ENCODE results near the gene AFF3.

The AFF3 gene

DNA sequence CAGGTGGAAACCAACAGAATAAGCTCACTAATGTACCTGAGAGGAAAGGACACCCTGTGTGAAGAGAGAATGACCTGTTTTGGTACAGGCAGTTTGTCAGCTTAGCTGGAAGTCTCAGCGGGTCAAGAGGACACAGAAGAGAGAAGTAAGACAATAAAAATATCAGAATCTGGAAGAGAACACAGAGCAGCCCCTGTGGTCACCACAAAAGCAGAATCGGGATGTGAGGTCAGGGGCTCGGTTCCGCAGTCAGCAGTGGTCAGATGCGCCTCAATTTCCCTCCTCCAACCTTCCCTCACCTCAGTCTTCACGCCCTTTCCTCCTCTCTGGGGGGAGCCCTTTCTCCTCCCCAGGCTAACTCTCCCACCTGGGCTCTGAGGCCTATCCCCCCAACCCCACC, 122.9 kb downstream of the AFF3 start:
- TF ChIP-seq FOXP2 (optimal IDR thresholded peaks at IDR 0.05; ENCODE audit: borderline replicate concordance, extremely low read depth, extremely low read length, insufficient read depth) = no peak
- TF ChIP-seq POLR2AphosphoS5 (IDR thresholded peaks at IDR 0.05; ENCODE audit: low read depth, low read length) = no peak
- TF ChIP-seq, protein P1, sequence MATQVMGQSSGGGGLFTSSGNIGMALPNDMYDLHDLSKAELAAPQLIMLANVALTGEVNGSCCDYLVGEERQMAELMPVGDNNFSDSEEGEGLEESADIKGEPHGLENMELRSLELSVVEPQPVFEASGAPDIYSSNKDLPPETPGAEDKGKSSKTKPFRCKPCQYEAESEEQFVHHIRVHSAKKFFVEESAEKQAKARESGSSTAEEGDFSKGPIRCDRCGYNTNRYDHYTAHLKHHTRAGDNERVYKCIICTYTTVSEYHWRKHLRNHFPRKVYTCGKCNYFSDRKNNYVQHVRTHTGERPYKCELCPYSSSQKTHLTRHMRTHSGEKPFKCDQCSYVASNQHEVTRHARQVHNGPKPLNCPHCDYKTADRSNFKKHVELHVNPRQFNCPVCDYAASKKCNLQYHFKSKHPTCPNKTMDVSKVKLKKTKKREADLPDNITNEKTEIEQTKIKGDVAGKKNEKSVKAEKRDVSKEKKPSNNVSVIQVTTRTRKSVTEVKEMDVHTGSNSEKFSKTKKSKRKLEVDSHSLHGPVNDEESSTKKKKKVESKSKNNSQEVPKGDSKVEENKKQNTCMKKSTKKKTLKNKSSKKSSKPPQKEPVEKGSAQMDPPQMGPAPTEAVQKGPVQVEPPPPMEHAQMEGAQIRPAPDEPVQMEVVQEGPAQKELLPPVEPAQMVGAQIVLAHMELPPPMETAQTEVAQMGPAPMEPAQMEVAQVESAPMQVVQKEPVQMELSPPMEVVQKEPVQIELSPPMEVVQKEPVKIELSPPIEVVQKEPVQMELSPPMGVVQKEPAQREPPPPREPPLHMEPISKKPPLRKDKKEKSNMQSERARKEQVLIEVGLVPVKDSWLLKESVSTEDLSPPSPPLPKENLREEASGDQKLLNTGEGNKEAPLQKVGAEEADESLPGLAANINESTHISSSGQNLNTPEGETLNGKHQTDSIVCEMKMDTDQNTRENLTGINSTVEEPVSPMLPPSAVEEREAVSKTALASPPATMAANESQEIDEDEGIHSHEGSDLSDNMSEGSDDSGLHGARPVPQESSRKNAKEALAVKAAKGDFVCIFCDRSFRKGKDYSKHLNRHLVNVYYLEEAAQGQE (IDR thresholded peaks at IDR 0.05; ENCODE audit: insufficient read depth in 1 of 2, low read depth in 2 of 2, low read length in 2 of 2) = no peak
- no peak for TF ChIP-seq SIN3A (IDR thresholded peaks at IDR 0.05; ENCODE audit: borderline replicate concordance, insufficient read depth, low read length)
- TF ChIP-seq TAF1 (IDR thresholded peaks at IDR 0.05; ENCODE audit: borderline replicate concordance, insufficient read depth, low read length) = no peak

DNA sequence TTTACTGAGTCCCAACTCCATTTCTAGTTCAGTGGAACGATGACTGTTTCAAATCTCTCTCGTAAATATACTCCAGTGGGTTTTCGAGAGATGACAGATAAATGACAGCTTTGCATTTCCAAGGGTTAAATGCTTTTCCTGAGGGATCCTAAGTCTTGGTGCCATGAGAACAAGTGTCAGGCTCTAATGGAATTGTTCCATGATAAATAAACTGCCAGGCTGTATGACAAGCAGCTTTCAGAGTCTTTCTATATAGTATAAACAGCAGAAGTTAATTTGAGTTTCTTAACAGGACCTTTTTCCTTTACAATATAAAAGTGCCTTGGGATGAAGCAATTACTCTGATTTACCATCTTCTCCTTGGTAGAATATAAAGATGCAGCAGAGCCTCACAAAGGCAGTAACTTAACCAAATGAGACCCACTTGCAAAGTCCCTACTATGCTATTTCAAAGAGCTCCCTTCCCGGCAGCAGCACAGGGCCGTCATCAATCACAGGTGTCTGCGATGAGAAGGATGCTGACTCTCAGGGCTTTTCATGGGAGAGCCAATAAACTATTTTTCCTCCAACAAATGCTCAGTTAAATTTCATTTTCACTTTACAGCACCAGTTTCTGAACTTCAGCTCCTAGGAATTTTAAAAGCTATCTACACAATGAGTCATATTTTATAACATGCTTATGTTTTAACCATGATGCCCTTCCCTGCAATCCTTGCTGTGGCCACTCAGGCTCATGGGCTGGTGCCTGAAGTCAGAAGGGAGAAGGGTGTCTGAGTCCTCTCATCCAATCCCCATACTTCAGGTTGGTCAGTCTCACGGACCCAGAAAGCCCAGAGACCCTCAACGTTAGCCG, 123.8 kb downstream of the AFF3 start:
- TF ChIP-seq SIN3A (IDR thresholded peaks at IDR 0.05; ENCODE audit: borderline replicate concordance, insufficient read depth, low read length) = no peak
- TF ChIP-seq FOXP2 (optimal IDR thresholded peaks at IDR 0.05; ENCODE audit: borderline replicate concordance, extremely low read depth, extremely low read length, insufficient read depth) = no peak
- TF ChIP-seq, protein P1 (IDR thresholded peaks at IDR 0.05; ENCODE audit: insufficient read depth in 1 of 2, low read depth in 2 of 2, low read length in 2 of 2) = no peak
- no peak for TF ChIP-seq TAF1 (IDR thresholded peaks at IDR 0.05; ENCODE audit: borderline replicate concordance, insufficient read depth, low read length)
- no peak for TF ChIP-seq POLR2AphosphoS5 (IDR thresholded peaks at IDR 0.05; ENCODE audit: low read depth, low read length)

DNA sequence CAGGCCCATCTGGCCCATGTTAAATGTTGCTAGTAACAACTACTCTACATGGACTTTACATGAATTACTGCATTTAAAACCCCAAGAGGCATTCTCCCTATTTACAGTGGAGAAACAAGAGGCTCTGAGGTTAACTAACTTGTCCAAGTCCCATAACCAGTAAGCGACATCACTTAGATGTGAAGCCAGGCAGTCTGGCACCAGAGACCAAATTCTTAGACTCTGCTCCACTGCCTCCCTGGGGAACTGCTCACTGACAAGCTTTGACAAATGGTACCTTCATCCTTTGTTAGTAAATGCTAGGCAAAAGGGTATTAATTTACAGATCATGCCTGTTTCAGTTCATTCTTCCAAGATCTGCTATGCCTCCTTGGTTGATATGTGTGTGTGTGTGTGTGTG, 124.8 kb downstream of the AFF3 start:
- TF ChIP-seq SIN3A (IDR thresholded peaks at IDR 0.05; ENCODE audit: borderline replicate concordance, insufficient read depth, low read length) (no peak), TAF1 (IDR thresholded peaks at IDR 0.05; ENCODE audit: borderline replicate concordance, insufficient read depth, low read length) (no peak), POLR2AphosphoS5 (IDR thresholded peaks at IDR 0.05; ENCODE audit: low read depth, low read length) (no peak), FOXP2 (optimal IDR thresholded peaks at IDR 0.05; ENCODE audit: borderline replicate concordance, extremely low read depth, extremely low read length, insufficient read depth) (no peak)
- TF ChIP-seq, protein P1 (IDR thresholded peaks at IDR 0.05; ENCODE audit: insufficient read depth in 1 of 2, low read depth in 2 of 2, low read length in 2 of 2) = no peak

DNA sequence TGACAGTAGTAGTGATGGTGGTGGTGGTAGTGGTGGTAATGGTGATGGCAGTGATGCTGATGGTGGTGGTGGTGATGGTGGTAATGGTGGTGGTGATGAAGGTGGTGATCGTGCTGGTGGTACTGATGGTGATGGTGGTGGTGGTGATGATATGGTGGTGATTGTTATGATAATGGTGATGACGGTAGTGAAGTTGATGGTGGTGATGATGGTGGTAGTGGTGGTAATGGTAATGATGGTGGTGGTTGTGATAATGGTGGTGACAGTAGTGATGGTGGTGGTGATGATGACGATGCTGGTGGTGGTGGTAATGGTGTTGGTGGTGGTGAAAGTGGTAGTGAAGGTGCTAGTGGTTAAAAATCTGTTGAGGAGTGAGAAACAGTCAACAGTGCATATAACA, 125.6 kb downstream of the AFF3 start:
- no peak for TF ChIP-seq SIN3A (IDR thresholded peaks at IDR 0.05; ENCODE audit: borderline replicate concordance, insufficient read depth, low read length)
- no peak for TF ChIP-seq FOXP2 (optimal IDR thresholded peaks at IDR 0.05; ENCODE audit: borderline replicate concordance, extremely low read depth, extremely low read length, insufficient read depth)
- no peak for TF ChIP-seq POLR2AphosphoS5 (IDR thresholded peaks at IDR 0.05; ENCODE audit: low read depth, low read length)
- no peak for TF ChIP-seq TAF1 (IDR thresholded peaks at IDR 0.05; ENCODE audit: borderline replicate concordance, insufficient read depth, low read length)
- TF ChIP-seq, protein P1 (IDR thresholded peaks at IDR 0.05; ENCODE audit: insufficient read depth in 1 of 2, low read depth in 2 of 2, low read length in 2 of 2) = no peak

Measured in PFSK-1 (cell line).